Measurements from ENCODE around the gene OSGEPL1.

Gene OSGEPL1

DNA sequence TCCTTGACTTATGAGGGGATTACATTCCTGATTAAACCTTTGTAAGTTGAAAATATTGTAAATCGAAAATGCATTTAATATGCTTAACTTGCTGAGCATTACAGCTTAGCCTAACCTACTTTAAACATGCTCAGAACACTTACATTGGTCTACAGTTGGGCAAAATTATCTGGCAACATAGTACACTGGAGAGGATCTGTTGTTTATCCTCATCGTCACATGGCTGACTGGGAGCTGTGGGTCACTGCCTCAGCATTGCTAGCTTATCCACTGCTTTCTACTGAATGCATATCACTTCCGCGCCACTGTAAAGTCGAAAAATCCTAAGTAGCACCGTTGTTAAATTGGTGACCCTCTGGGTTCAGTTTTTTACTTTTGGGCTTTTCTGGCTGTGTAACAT, 35.3 kb upstream of the OSGEPL1 start:
- H3K4me3 ChIP-seq (ENCODE audit: low read depth, low read length), result no peak overlapping the region
- TF ChIP-seq, protein P1, sequence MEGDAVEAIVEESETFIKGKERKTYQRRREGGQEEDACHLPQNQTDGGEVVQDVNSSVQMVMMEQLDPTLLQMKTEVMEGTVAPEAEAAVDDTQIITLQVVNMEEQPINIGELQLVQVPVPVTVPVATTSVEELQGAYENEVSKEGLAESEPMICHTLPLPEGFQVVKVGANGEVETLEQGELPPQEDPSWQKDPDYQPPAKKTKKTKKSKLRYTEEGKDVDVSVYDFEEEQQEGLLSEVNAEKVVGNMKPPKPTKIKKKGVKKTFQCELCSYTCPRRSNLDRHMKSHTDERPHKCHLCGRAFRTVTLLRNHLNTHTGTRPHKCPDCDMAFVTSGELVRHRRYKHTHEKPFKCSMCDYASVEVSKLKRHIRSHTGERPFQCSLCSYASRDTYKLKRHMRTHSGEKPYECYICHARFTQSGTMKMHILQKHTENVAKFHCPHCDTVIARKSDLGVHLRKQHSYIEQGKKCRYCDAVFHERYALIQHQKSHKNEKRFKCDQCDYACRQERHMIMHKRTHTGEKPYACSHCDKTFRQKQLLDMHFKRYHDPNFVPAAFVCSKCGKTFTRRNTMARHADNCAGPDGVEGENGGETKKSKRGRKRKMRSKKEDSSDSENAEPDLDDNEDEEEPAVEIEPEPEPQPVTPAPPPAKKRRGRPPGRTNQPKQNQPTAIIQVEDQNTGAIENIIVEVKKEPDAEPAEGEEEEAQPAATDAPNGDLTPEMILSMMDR (IDR thresholded peaks at IDR 0.05; ENCODE audit: low read depth, low read length), result no peak

DNA sequence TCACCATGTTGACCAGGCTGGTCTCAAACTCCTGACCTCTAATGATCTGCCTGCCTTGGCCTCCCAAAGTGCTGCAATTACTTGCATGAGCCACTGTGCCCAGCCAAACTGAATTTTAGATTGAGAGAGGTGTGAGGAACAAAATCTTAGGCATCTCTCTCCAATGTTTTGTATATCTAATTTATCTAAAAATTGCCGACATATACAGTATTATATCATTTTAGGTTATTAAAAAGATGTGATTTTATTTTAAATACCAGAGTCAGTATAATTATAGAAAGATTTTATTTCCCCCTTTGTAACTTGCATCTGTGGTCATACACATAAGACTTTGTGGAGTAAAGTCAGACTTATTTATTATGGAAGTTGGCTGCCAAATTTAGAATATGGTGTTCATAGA, 31.7 kb upstream of the OSGEPL1 start:
- TF ChIP-seq, protein P1 (IDR thresholded peaks at IDR 0.05; ENCODE audit: low read depth, low read length), result no peak

DNA sequence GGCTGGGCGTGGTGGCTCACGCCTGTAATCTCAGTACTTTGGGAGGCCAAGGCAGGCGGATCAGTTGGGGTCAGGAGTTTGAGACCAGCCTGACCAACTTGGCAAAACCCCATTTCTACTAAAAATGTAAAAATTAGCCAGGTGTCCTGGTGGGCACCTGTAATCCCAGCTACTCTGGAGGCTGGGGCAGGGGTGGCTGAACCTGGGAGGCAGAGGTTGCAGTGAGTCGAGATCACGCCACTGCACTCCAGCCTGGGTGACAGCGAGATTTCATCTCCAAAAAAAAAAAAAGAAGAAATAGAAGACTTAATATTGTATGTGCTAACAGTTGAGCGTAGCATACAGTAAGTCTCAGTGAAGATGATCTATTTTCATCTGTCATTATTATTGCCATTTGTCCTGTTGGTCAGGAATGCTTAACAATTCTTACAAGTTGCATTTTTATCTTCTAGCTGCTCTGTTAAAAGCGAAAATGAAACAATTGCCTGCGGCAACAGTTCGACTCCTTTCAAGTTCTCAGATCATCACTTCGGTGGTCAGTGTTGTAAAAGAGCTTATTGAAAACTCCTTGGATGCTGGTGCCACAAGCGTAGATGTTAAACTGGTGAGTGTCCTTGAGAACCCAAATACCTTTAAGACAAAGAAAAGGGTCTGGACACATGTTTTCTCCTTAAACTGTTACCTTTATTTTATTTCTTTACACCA, 28.9 kb upstream of the OSGEPL1 start:
- H3K4me3 ChIP-seq (ENCODE audit: low read depth, low read length), result no peak overlapping the region
- TF ChIP-seq, protein P1 (IDR thresholded peaks at IDR 0.05; ENCODE audit: low read depth, low read length), result no peak

More for the DNA sequence above, 31.7 kb upstream of the OSGEPL1 start:
- H3K4me3 ChIP-seq (ENCODE audit: low read depth, low read length), result no peak overlapping the region

DNA sequence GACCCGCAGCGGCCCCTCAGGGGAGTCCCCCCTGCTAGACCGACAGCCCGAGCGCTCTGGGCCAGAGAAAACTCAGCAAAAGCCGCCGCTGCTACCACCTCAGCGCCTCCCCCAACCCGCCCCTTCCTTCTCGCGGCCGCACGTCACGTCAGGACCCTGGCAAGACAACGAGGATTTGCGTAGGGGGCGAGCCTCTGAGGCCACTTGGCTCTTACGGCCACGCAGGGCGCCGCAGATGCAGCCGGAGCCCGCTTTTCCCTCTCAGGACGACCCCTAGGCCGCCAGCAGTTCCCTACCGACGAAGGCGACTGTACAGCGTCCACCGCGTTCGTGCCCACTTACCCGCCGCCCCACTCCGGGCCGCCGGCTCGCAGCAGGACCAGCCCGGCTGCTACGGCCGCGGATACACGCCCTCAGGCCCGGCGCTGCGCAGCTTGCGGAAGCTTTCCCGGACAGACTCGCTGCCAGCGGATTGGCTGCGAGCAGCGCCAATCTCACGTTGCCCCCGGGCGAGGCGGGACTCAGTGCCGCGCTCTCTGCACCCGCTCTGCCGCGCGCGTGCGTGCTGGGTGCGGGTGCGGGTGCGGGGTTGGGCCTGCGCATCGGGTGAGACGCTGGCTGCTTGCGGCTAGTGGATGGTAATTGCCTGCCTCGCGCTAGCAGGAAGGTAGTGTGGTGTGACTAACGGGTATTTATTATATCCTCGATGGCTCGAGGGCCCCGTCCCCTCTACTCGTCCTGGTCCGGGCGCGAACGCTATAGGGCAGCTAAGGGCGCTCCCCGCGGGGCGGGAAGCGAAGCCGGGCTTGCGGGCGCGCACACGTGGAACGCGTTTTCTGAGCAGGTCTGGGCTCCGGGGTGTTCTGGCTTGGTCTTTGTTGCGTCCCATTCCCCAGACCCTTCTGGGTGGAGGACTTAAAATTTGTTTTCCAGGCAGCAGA, 21.6 kb upstream of the OSGEPL1 start, which contains the start of the genes ORMDL1 and PMS1:
ORMDL1 (minus strand) TSS at position 413 of the 941 bp plus-strand sequence. CDS start 1,744 bp downstream, outside the sequence.
PMS1 (plus strand) TSS at position 524 of the 941 bp plus-strand sequence. CDS start 7,360 bp downstream, outside the sequence.
- H3K4me3 ChIP-seq (ENCODE audit: low read depth, low read length), result peak within 1 kb of the TSS; percentile 77
- TF ChIP-seq, protein P1 (IDR thresholded peaks at IDR 0.05; ENCODE audit: low read depth, low read length), result no peak

DNA sequence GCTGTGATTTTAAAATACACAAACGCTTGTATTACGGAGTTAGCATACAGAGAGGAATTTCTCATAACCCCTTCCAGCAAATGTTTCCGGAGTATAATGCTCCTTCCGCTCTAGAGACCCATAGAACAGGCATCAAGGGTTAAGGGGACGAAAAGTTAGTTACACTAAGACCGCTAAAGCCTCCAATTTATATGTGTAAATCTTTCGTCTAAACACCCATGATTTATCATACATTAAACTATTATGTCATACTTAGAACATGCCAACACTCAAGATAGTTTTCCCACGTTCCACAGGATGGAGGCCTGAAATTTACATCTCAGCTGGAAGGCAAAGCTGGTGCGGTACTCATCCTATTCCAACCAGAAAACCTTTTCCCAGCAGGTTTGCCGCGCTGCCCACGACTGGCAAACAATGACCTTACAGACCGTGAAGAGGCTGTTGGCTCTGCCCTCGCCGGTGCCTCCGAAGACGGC, 20.9 kb upstream of the OSGEPL1 start:
- TF ChIP-seq, protein P1 (IDR thresholded peaks at IDR 0.05; ENCODE audit: low read depth, low read length), result no peak
- H3K4me3 ChIP-seq (ENCODE audit: low read depth, low read length), result peak overlapping the region; percentile 77

DNA sequence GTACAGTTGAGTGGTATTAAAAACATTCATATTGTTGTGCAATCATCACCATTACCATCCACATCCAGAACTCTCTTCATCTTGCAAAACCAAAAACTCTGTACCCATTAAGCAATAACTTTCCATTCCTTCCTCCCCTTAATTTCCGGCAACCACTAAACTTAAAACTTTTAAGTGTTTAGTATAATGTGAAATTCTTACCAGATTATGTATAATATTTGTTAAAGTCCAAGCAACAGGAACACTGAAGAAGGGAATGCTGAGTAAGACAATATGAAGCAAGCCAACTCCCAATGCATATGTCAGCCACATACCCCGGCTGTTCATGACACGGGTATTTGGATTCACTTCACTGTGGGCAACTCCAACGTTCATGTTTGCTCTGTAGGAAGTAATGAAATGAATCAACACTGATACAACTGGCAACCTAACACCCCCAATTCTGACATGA, 19.7 kb upstream of the OSGEPL1 start:
- peak overlapping the region; percentile 7; the same call in 1 of the 2 replicates for H3K4me3 ChIP-seq (ENCODE audit: low read depth, low read length)
- TF ChIP-seq, protein P1 (IDR thresholded peaks at IDR 0.05; ENCODE audit: low read depth, low read length), result no peak
